B cell (primary cell): ENCODE results near the gene ISG20L2. TPM values are rescaled to one million over a fixed set of nuclear protein-coding genes. Genes with fewer than 3 reads are reported as not detected.

Source experiments
- ATAC-seq: fragments of 200-7000 bp; cut with Tn5 transposase; one replicate; pipeline ENCODE4 v1.10.0; 2021; ENCODE audit warnings: low read depth, mild to moderate bottlenecking, moderate number of reproducible peaks, moderate library complexity
- CTCF ChIA-PET: fragments of 350-600 bp; sonication (Branson Sonifier 250); formaldehyde crosslinking; loops from one replicate; lab custom pipeline; 2021; ENCODE audit warnings: antibody characterized with exemption, inconsistent platforms; lab: Charles Lee
- POLR2A ChIA-PET: fragments of 350-600 bp; sonication (Branson Sonifier 250); formaldehyde crosslinking; loops from one replicate; lab custom pipeline; 2021; ENCODE audit warnings: antibody characterized with exemption; lab: Charles Lee
- DNase-seq: peaks from one replicate; pipeline ENCODE4 v3.0.0; 2013
- H2AFZ ChIP-seq: 2 replicates; pipeline ENCODE4 v1.6.1; 2012; ENCODE audit warnings: mild to moderate bottlenecking, low read depth, low read length; ENCODE audit not compliant: insufficient read depth, poor library complexity, severe bottlenecking
- H3K27ac ChIP-seq, 2 donors: 1 replicate in 1 of 2; 2 replicates in 1 of 2; pipeline ENCODE4 v1.5.1; 2012 to 2013; ENCODE audit warnings: low read length in 2 of 2, mild to moderate bottlenecking in 2 of 2, moderate library complexity in 1 of 2
- H3K27me3 ChIP-seq, 4 experiments: fragments of 200-600 bp in 1 of 4; sonication (generic) in 1 of 4; replicated peaks in 1 of 4; 1 replicate in 2 of 4; 2 replicates in 2 of 4; pipeline versions ENCODE4 v1.6.1 to v1.7.0; 2013 to 2016; ENCODE audit warnings: low read length in 3 of 4, mild to moderate bottlenecking in 2 of 4, mixed read lengths in 1 of 4, moderate library complexity in 1 of 4; ENCODE audit not compliant: insufficient read depth in 4 of 4, control insufficient read depth in 3 of 4; ENCODE audit errors: control extremely low read depth in 1 of 4
- H3K36me3 ChIP-seq, 2 experiments: replicated peaks in 1 of 2; 1 replicate in 1 of 2; 2 replicates in 1 of 2; pipeline versions ENCODE4 v1.6.1 to v1.7.1; 2013; ENCODE audit warnings: low read length in 1 of 2; ENCODE audit not compliant: insufficient read depth in 2 of 2, control insufficient read depth in 1 of 2; ENCODE audit errors: control extremely low read depth in 1 of 2, extremely low read depth in 1 of 2
- H3K4me1 ChIP-seq, 2 donors: fragments of 200-600 bp in 1 of 2; sonication (generic) in 1 of 2; 1 replicate in 1 of 2; 2 replicates in 1 of 2; pipeline versions ENCODE4 v1.5.1 to v1.6.1; 2013 to 2017; ENCODE audit warnings: low read length in 2 of 2; ENCODE audit not compliant: control insufficient read depth in 2 of 2, insufficient read depth in 2 of 2
- H3K4me2 ChIP-seq: replicated peaks from 2 replicates; pipeline ENCODE3; 2012; ENCODE audit warnings: mild to moderate bottlenecking, low read depth, low read length; ENCODE audit not compliant: poor library complexity, severe bottlenecking
- H3K4me3 ChIP-seq, 5 experiments: fragments of 200-600 bp in 1 of 5; sonication (generic) in 1 of 5; 1 replicate in 3 of 5; 2 replicates in 2 of 5; pipeline versions ENCODE4 v1.5.1 to v1.7.0; 2011 to 2016; ENCODE audit warnings: low read length in 4 of 5, mild to moderate bottlenecking in 4 of 5, low read depth in 2 of 5, control low read depth in 1 of 5, moderate library complexity in 1 of 5; ENCODE audit not compliant: insufficient read depth in 1 of 5; ENCODE audit errors: control extremely low read depth in 1 of 5, extremely low read depth in 1 of 5
- H3K79me2 ChIP-seq: fragments of 200-600 bp; sonication (generic); one replicate; pipeline ENCODE4 v1.6.0; 2016; ENCODE audit warnings: low read length; ENCODE audit not compliant: control insufficient read depth, insufficient read depth
- H3K9ac ChIP-seq: fragments of 200-600 bp; sonication (generic); 2 replicates; pipeline ENCODE4 v1.6.1; 2017; ENCODE audit warnings: mild to moderate bottlenecking, low read length, moderate library complexity
- H3K9me3 ChIP-seq, 3 donors: one replicate each; pipeline versions ENCODE4 v1.6.1 to v1.7.1; 2013; ENCODE audit warnings: low read length in 2 of 3; ENCODE audit not compliant: control insufficient read depth in 2 of 3, insufficient read depth in 1 of 3; ENCODE audit errors: control extremely low read depth in 1 of 3
- H4K20me1 ChIP-seq: 2 replicates; pipeline ENCODE4 v1.6.0; 2012; ENCODE audit warnings: mild to moderate bottlenecking, low read length; ENCODE audit not compliant: insufficient read depth, control insufficient read depth, poor library complexity, severe bottlenecking
- H3K27ac Mint-ChIP-seq: one replicate; pipeline ENCODE4 v1.8.0; 2021; ENCODE audit warnings: mixed read lengths
- H3K27me3 Mint-ChIP-seq: one replicate; pipeline ENCODE4 v1.8.0; 2021; ENCODE audit warnings: mixed read lengths
- H3K4me1 Mint-ChIP-seq: one replicate; pipeline ENCODE4 v1.8.0; 2021; ENCODE audit warnings: mixed read lengths
- H3K4me3 Mint-ChIP-seq: one replicate; pipeline ENCODE4 v1.8.0; 2021; ENCODE audit warnings: mixed read lengths
- H3K9me3 Mint-ChIP-seq: one replicate; pipeline ENCODE4 v1.8.0; 2022; ENCODE audit warnings: mixed read lengths; ENCODE audit not compliant: insufficient read depth
- EZH2 ChIP-seq: IDR thresholded peaks from 2 replicates; pipeline ENCODE4 v1.6.1; 2012; ENCODE audit warnings: borderline replicate concordance, low read depth, mild to moderate bottlenecking, moderate library complexity, low read length; ENCODE audit not compliant: insufficient read depth, poor library complexity, severe bottlenecking
- WGBS: methylation state at CpG from one replicate; pipeline ENCODE4 v1.1.5; 2013; ENCODE audit warnings: missing lambda C conversion rate; ENCODE audit not compliant: insufficient coverage; 5-methylcytosine and 5-hydroxymethylcytosine counted together
- intact Hi-C: fragments of 100-400 bp; cut with micrococcal nuclease; formaldehyde crosslinking; loops from one replicate; pipeline ENCODE4 v1.10.0; 2022
- polyA plus RNA-seq: library from polyadenylated mRNA; depleted of rRNA; stranded (reverse); fragments of >200 nt; gene quantifications from 2 replicates; pipeline ENCODE4 v1.2.3, GENCODE V29; 2012
- total RNA-seq, 2 donors: library from RNA; stranded (reverse); fragments of 120-200 nt in 1 of 2; gene quantifications; 1 replicate in 1 of 2; 2 replicates in 1 of 2; pipeline versions ENCODE4 v1.2.3 to v1.2.4, GENCODE V29; 2013 to 2022
- TF ChIP-seq, protein P1 (sequence below): fragments of 200-600 bp; IDR thresholded peaks from one replicate; pipeline ENCODE4 v1.8.0; 2022; ENCODE audit warnings: antibody characterized with exemption, mild to moderate bottlenecking

Gene ISG20L2
- total and polyA plus RNA-seq, 2 donors (not counting 1 experiment from before 2014, with no cell fraction given), result 30.1 to 51.7 TPM

GRCh38 chr1:156777573-156777972 lies 49.0 kb upstream of the ISG20L2 start:
- Histone ChIP-seq H4K20me1 (peaks cover 67% of the 10 kb centered on the region), H3K9ac (no peak overlapping the region), H3K36me3 (peaks cover 13 to 31% of the 10 kb centered on the region in 2 experiments), H3K4me3 (no peak overlapping the region), H3K4me1 (peaks cover 0 to 3% of the 10 kb centered on the region in 2 donors), H3K27ac (peak overlapping the region in 1 of 2 donors; percentile 18), H2AFZ (no peak overlapping the region), H3K4me2 (no peak overlapping the region), H3K27me3 (no peaks in the 10 kb centered on the region), H3K79me2 (peaks cover 93% of the 10 kb centered on the region), H3K9me3 (no peaks in the 10 kb centered on the region)
- H3K4me1 Mint-ChIP-seq, result peaks cover 43% of the 10 kb centered on the region
- ATAC-seq, result no peak
- no peak for TF ChIP-seq EZH2
- TF ChIP-seq, protein P1, sequence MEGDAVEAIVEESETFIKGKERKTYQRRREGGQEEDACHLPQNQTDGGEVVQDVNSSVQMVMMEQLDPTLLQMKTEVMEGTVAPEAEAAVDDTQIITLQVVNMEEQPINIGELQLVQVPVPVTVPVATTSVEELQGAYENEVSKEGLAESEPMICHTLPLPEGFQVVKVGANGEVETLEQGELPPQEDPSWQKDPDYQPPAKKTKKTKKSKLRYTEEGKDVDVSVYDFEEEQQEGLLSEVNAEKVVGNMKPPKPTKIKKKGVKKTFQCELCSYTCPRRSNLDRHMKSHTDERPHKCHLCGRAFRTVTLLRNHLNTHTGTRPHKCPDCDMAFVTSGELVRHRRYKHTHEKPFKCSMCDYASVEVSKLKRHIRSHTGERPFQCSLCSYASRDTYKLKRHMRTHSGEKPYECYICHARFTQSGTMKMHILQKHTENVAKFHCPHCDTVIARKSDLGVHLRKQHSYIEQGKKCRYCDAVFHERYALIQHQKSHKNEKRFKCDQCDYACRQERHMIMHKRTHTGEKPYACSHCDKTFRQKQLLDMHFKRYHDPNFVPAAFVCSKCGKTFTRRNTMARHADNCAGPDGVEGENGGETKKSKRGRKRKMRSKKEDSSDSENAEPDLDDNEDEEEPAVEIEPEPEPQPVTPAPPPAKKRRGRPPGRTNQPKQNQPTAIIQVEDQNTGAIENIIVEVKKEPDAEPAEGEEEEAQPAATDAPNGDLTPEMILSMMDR, result no peak
- H3K9me3 Mint-ChIP-seq, result no peaks in the 10 kb centered on the region
- WGBS, result 100% methylated on average over 1 of the region's 1 CpG
- no peak for DNase-seq
- H3K27ac Mint-ChIP-seq, result no peak overlapping the region
- CTCF ChIA-PET, result interaction anchor here (1.6 to 2.3 kb wide), 2 partner anchors 51 to 88 kb away, joined by 6 read pairs; no protein-coding TSS in a partner anchor
- POLR2A ChIA-PET, result no interaction called here
- intact Hi-C loops, result no loop called here
- no peaks in the 10 kb centered on the region for H3K27me3 Mint-ChIP-seq
- no peak overlapping the region for H3K4me3 Mint-ChIP-seq

GRCh38 chr1:156776942-156777341 lies 48.4 kb upstream of the ISG20L2 start:
- intact Hi-C loops, result no loop called here
- no peaks in the 10 kb centered on the region for H3K27me3 ChIP-seq
- 61% methylated on average over 2 of the region's 4 CpGs for WGBS
- peaks cover 65% of the 10 kb centered on the region for H4K20me1 ChIP-seq
- H3K9ac ChIP-seq, result no peak overlapping the region
- CTCF ChIA-PET, result interaction anchor here (0.7 to 2.3 kb wide), 4 partner anchors 8 to 87 kb away, joined by 3 to 6 read pairs (median 6); no protein-coding TSS in a partner anchor
- H2AFZ ChIP-seq, result no peak overlapping the region
- H3K4me2 ChIP-seq, result no peak overlapping the region
- DNase-seq, result no peak
- H3K4me3 ChIP-seq, result no peak overlapping the region
- TF ChIP-seq, protein P1, result no peak
- no peak for TF ChIP-seq EZH2
- H3K27ac ChIP-seq, result peak overlapping the region in 1 of 2 donors; percentile 18
- Mint-ChIP-seq H3K4me1 (peaks cover 47% of the 10 kb centered on the region), H3K4me3 (no peak overlapping the region), H3K27me3 (no peaks in the 10 kb centered on the region), H3K9me3 (no peaks in the 10 kb centered on the region), H3K27ac (no peak overlapping the region)
- H3K4me1 ChIP-seq, result peaks cover 3 to 4% of the 10 kb centered on the region in 2 donors
- no peaks in the 10 kb centered on the region for H3K9me3 ChIP-seq
- peaks cover 93% of the 10 kb centered on the region for H3K79me2 ChIP-seq
- POLR2A ChIA-PET, result no interaction called here
- no peak for ATAC-seq
- H3K36me3 ChIP-seq, result peaks cover 10 to 28% of the 10 kb centered on the region in 2 experiments
